GM20000 (cell line): ENCODE measurements around the gene EMILIN2.
"Not testable (repeated sequence)": the region's sequence is repeated elsewhere in the genome, so short reads cannot be mapped to it uniquely, and the experiment has no call there.

Source experiments
- DNase-seq: peaks from one replicate; pipeline ENCODE4 v3.0.0; 2012; ENCODE audit warnings: low spot score
- CTCF ChIP-seq: IDR thresholded peaks from 2 replicates; pipeline ENCODE4 v1.5.1; 2012; ENCODE audit warnings: mild to moderate bottlenecking, control low read depth; ENCODE audit errors: extremely low read depth, missing control alignments

Gene EMILIN2

GRCh38 chr18:2910261-2910660, 63.5 kb downstream of the EMILIN2 start:
- no peak for TF ChIP-seq CTCF
- no peak for DNase-seq

DNA sequence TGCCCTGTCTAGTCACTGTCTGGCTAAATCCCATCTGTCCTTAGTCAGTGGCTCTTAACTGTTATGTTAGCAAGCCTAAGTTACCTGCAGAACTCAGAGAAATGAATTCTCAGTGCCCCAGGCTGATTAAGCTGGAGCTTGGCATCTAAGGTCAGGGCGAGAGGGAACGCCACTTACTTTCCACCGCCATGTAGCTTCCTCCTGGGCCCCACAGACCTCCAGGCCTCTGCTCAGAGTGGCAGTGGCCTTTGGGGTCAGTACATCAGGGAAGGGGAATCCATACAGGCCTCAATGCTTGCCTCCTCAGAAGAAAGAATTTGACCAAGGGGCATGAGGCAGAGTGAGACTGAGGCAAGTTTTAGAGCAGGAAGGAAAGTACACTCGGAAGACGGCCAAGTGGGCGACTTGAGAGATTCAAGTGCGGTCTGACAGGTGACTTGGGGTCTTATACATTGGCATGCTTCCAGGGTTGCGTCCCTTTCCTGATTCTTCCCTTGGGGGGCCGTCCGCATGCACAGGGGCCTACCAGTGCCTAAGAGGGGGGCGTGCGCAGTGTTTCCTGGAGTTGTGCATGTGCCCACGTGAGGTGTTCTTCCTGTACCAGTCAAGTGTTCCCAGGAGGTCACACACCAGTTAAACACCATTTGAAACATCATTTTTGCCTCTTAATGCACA, 64.1 kb downstream of the EMILIN2 start:
- DNase-seq, result no peak
- no peak for TF ChIP-seq CTCF

DNA sequence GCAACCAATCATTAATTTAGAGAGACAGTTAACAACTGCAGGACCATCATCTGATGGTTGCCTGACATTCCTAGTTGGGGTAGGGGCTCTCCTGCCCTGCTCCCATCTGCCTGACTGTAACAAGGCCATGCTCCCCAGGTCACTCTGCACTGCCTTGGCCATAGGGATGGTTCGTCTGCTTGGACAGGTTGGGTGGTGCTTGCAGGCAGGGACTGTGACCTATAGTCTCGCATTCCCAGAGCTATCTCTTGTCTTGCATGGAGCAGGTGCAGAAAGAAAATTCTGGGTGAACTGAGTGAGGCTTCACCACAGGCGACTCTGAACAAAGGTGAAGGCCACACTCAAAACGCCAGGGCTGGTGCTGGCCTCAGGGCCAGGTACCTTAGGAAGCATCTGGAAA, 64.7 kb downstream of the EMILIN2 start:
- no peak for DNase-seq
- TF ChIP-seq CTCF, result no peak

DNA sequence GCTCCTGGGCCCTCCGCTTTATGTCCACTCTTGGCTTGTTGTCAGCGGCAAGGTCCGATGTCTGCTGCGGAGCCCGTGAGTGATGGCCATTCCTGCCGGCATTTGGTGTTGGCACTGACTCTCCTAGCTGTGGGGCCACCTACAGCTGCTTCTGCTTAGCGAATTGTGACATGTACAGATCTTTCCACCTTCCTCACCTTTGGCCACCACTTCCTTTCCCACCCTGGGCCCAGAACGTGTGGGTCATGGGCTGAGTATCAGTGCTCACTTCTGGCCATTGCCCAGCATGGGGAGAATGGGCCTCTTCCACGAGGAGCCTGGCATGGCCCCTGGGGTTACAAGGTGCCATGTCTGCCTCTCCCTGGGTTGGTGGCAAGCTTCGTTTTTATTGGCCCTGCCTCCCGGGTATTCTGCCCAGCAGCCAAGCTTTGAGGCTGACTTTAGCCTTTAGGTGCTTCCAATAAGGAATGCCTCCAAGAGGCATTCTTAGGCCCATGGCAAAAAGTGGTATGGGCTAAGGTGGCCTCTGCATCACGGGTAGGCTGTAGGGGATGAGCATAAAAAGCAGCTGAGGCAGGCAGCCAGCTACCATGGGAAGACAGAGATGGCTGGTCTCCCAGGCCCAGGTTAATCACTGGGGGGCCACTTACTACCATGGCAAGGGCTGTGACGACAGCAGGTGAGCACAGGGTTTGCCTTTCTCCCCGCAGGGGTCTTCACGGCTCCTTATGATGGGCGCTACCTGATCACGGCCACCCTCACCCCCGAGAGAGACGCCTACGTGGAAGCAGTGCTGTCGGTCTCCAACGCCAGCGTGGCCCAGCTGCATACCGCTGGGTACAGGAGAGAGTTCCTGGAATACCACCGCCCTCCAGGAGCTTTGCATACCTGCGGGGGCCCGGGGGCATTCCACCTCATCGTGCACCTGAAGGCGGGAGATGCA, 65.8 kb downstream of the EMILIN2 start:
- DNase-seq, result no peak
- TF ChIP-seq CTCF, result no peak

- DNase-seq, result no peak
- TF ChIP-seq CTCF, result no peak
Measured at GRCh38 chr18:2913398-2914005, 66.7 kb downstream of the EMILIN2 start.

GRCh38 chr18:2914185-2914880, 67.5 kb downstream of the EMILIN2 start:
- no peak for TF ChIP-seq CTCF
- no peak for DNase-seq

GRCh38 chr18:2914881-2915240, 68.1 kb downstream of the EMILIN2 start:
- TF ChIP-seq CTCF, result no peak
- DNase-seq, result no peak

GRCh38 chr18:2915486-2915885, 68.7 kb downstream of the EMILIN2 start:
- not testable (repeated sequence) for DNase-seq
